PC-9 (cell line): ENCODE data around the gene ZNF217. TPM values are rescaled to one million over a fixed set of nuclear protein-coding genes. Genes with fewer than 3 reads are reported as not detected.
"Not testable (repeated sequence)": the region's sequence is repeated elsewhere in the genome, so short reads cannot be mapped to it uniquely, and the experiment has no call there.

Experiments used
- BruUV-seq: library from RNA; stranded (reverse); fragments of 400-500 nt; replicated peaks from 2 replicates; lab custom pipeline; 2021; lab: Mats Ljungman, UMichigan
- CTCF ChIA-PET: fragments of 300-600 bp; sonication (Branson Sonifier 250); formaldehyde crosslinking; loops from one replicate; lab custom pipeline; 2022; ENCODE audit warnings: antibody characterized with exemption; lab: Charles Lee
- POLR2A ChIA-PET: fragments of 300-600 bp; sonication (Branson Sonifier 250); formaldehyde crosslinking; loops from one replicate; lab custom pipeline; 2022; ENCODE audit warnings: antibody characterized with exemption; ENCODE audit not compliant: unreplicated experiment; lab: Charles Lee
- DNase-seq, 2 experiments: peaks; one replicate each; pipeline versions ENCODE4 v3.0.0 to v3.0.0-alpha.2; 2015 to 2022; ENCODE audit warnings: mixed read lengths in 1 of 2
- H2AFZ ChIP-seq: fragments of 200-600 bp; sonication (generic); 2 replicates; pipeline ENCODE4 v1.8.1; 2017; ENCODE audit warnings: antibody characterized with exemption
- H3F3A ChIP-seq: fragments of 200-600 bp; sonication (generic); 2 replicates; pipeline ENCODE4 v1.8.1; 2017; ENCODE audit warnings: antibody characterized with exemption, mild to moderate bottlenecking, low read depth; ENCODE audit not compliant: insufficient read depth
- H3K27ac ChIP-seq: fragments of 200-600 bp; sonication (generic); 2 replicates; pipeline ENCODE4 v1.6.1; 2016; ENCODE audit warnings: mixed run types
- H3K27me3 ChIP-seq: fragments of 200-600 bp; sonication (generic); 2 replicates; pipeline ENCODE4 v1.6.1; 2016; ENCODE audit warnings: low read depth, mixed run types; ENCODE audit not compliant: insufficient read depth
- H3K36me3 ChIP-seq: fragments of 200-600 bp; sonication (generic); 2 replicates; pipeline ENCODE4 v1.6.1; 2016; ENCODE audit warnings: low read depth, mixed run types
- H3K4me1 ChIP-seq: fragments of 200-600 bp; sonication (generic); replicated peaks from 2 replicates; pipeline ENCODE4 v1.6.1; 2016; ENCODE audit warnings: mixed run types; ENCODE audit not compliant: insufficient read depth
- H3K4me2 ChIP-seq: fragments of 200-600 bp; sonication (generic); 2 replicates; pipeline ENCODE4 v1.6.1; 2017; ENCODE audit warnings: mixed run types
- H3K4me3 ChIP-seq: fragments of 200-600 bp; sonication (generic); 2 replicates; pipeline ENCODE4 v1.6.1; 2016; ENCODE audit warnings: mixed run types
- H3K79me2 ChIP-seq: fragments of 200-600 bp; sonication (generic); 2 replicates; pipeline ENCODE4 v1.6.1; 2017; ENCODE audit warnings: low read depth, mixed run types
- H3K9me2 ChIP-seq: fragments of 200-600 bp; sonication (generic); 2 replicates; pipeline ENCODE4 v1.8.1; 2017; ENCODE audit warnings: mild to moderate bottlenecking; ENCODE audit not compliant: insufficient read depth
- H3K9me3 ChIP-seq: fragments of 200-600 bp; sonication (generic); 2 replicates; pipeline ENCODE4 v1.8.1; 2016; ENCODE audit warnings: low read depth; ENCODE audit not compliant: insufficient read depth
- H4K20me1 ChIP-seq: fragments of 200-600 bp; sonication (generic); 2 replicates; pipeline ENCODE4 v1.8.1; 2017; ENCODE audit not compliant: insufficient read depth
- CTCF ChIP-seq: fragments of 200-600 bp; sonication (generic); conservative IDR thresholded peaks from 2 replicates; pipeline ENCODE4 v1.6.1; 2017; ENCODE audit warnings: mixed run types, antibody characterized with exemption, mild to moderate bottlenecking, moderate library complexity
- EZH2 ChIP-seq: fragments of 200-600 bp; sonication (generic); IDR thresholded peaks from 2 replicates; pipeline ENCODE4 v1.8.0; 2017; ENCODE audit warnings: antibody characterized with exemption, low read depth
- intact Hi-C: fragments of 100-400 bp; cut with micrococcal nuclease; formaldehyde crosslinking; loops from one replicate; pipeline ENCODE4 v1.10.0; 2022; ENCODE audit not compliant: unreplicated experiment
- total RNA-seq: library from RNA; stranded (reverse); gene quantifications from 2 replicates; pipeline ENCODE4 v1.2.3, GENCODE V29; 2021

Gene ZNF217
- total RNA-seq, 1 experiment from 2014 or later: 63.8 TPM

GRCh38 chr20:53621482-53622246, 28.0 kb upstream of the ZNF217 start:
- no peak for TF ChIP-seq EZH2
- TF ChIP-seq CTCF: 0 out of 2 replicates have a peak, but pooled peaks have one; percentile 7
- peaks cover 49% of the 10 kb centered on the region for H3F3A ChIP-seq
- no peaks in the 10 kb centered on the region for H3K36me3 ChIP-seq
- intact Hi-C loops: loop anchor here (1.0 to 5.0 kb wide), 9 partner anchors 43 to 295 kb away; no protein-coding TSS in a partner anchor
- BruUV-seq: no TSS peak
- POLR2A ChIA-PET: interaction anchor here (0.5 to 1.1 kb wide), 5 partner anchors 21 to 287 kb away, joined by 3 to 6 read pairs (median 4); no protein-coding TSS in a partner anchor
- peak overlapping the region; percentile 98 for H3K27ac ChIP-seq
- H2AFZ ChIP-seq: no peak overlapping the region
- no peaks in the 10 kb centered on the region for H3K9me3 ChIP-seq
- peak; percentile 82 to 99 for DNase-seq
- H3K79me2 ChIP-seq: no peaks in the 10 kb centered on the region
- CTCF ChIA-PET: interaction anchor here (0.6 to 1.4 kb wide), 5 partner anchors 115 to 463 kb away, joined by 3 to 6 read pairs (median 3); no protein-coding TSS in a partner anchor
- peak overlapping the region; percentile 32; the same call in 1 of the 2 replicates for H3K4me3 ChIP-seq
- peak overlapping the region; percentile 97 for H3K4me2 ChIP-seq
- H3K27me3 ChIP-seq: no peaks in the 10 kb centered on the region
- no peaks in the 10 kb centered on the region for H3K9me2 ChIP-seq
- H4K20me1 ChIP-seq: no peaks in the 10 kb centered on the region
- peaks cover 71% of the 10 kb centered on the region for H3K4me1 ChIP-seq

GRCh38 chr20:53618490-53619000, 24.9 kb upstream of the ZNF217 start:
- H2AFZ ChIP-seq, H3K36me3 ChIP-seq, H3K27me3 ChIP-seq, H3K4me3 ChIP-seq, H3K9me3 ChIP-seq, H4K20me1 ChIP-seq, H3K79me2 ChIP-seq, H3K9me2 ChIP-seq, DNase-seq, BruUV-seq, intact Hi-C loops: not testable (repeated sequence)
- peaks cover 53% of the 10 kb centered on the region for H3K4me1 ChIP-seq
- ChIA-PET CTCF (interaction anchor here (0.7 kb wide), 1 partner anchor 40 kb away, joined by 3 read pairs; no protein-coding TSS in a partner anchor), POLR2A (interaction anchor here (0.7 kb wide), 1 partner anchor 312 kb away, joined by 35 read pairs; no protein-coding TSS in a partner anchor)
- peak overlapping the region; percentile 61 for H3K27ac ChIP-seq
- H3K4me2 ChIP-seq: peak overlapping the region; percentile 36; the same call in 1 of the 2 replicates
- H3F3A ChIP-seq: peaks cover 38% of the 10 kb centered on the region

- Histone ChIP-seq H3F3A (peaks cover 32% of the 10 kb centered on the region), H4K20me1 (no peaks in the 10 kb centered on the region), H3K4me2 (peak overlapping the region; percentile 36), H3K27me3 (no peaks in the 10 kb centered on the region), H3K9me2 (no peaks in the 10 kb centered on the region), H3K4me1 (peaks cover 46% of the 10 kb centered on the region), H3K27ac (peak overlapping the region; percentile 61), H3K9me3 (no peaks in the 10 kb centered on the region), H3K36me3 (no peaks in the 10 kb centered on the region), H3K4me3 (no peak overlapping the region), H2AFZ (no peak overlapping the region), H3K79me2 (no peaks in the 10 kb centered on the region)
- intact Hi-C loops: no loop called here
- ChIA-PET CTCF (interaction anchor here (0.7 kb wide), 1 partner anchor 40 kb away, joined by 3 read pairs; no protein-coding TSS in a partner anchor), POLR2A (interaction anchor here (0.6 to 0.7 kb wide), 3 partner anchors 15 to 313 kb away, joined by 4 to 35 read pairs (median 4); no protein-coding TSS in a partner anchor)
- DNase-seq: peak; percentile 56 to 95
- no peak for TF ChIP-seq EZH2
- no peak for TF ChIP-seq CTCF
- no TSS peak for BruUV-seq
Measured at GRCh38 chr20:53617791-53618489, 24.3 kb upstream of the ZNF217 start.

GRCh38 chr20:53616489-53616888, 22.9 kb upstream of the ZNF217 start:
- CTCF ChIA-PET, POLR2A ChIA-PET, H3K4me2 ChIP-seq, H2AFZ ChIP-seq, BruUV-seq, H3K79me2 ChIP-seq, DNase-seq, H3K36me3 ChIP-seq, H3K4me3 ChIP-seq, H3K27ac ChIP-seq, H3K27me3 ChIP-seq, H4K20me1 ChIP-seq, H3K9me3 ChIP-seq, H3K9me2 ChIP-seq, intact Hi-C loops: not testable (repeated sequence)
- Histone ChIP-seq H3F3A (peaks cover 22% of the 10 kb centered on the region), H3K4me1 (peaks cover 42% of the 10 kb centered on the region)
